OCI-LY7 (cell line): ENCODE data around the gene ANO4.

ENCODE experiments used
- EZH2phosphoT487 ChIP-seq: fragments of 200-600 bp; sonication (generic); IDR thresholded peaks from 2 replicates; pipeline ENCODE4 v1.6.1; 2018; ENCODE audit warnings: low read depth, borderline replicate concordance, mild to moderate bottlenecking, mixed run types, antibody characterized with exemption, low read length, moderate library complexity, mixed read lengths
- TF ChIP-seq, protein P1 (sequence below): fragments of 200-600 bp; sonication (generic); conservative IDR thresholded peaks from 2 replicates; pipeline ENCODE4 v1.5.1; 2014; ENCODE audit warnings: mild to moderate bottlenecking, antibody characterized with exemption, low read length, moderate library complexity, mixed read lengths

DNA sequence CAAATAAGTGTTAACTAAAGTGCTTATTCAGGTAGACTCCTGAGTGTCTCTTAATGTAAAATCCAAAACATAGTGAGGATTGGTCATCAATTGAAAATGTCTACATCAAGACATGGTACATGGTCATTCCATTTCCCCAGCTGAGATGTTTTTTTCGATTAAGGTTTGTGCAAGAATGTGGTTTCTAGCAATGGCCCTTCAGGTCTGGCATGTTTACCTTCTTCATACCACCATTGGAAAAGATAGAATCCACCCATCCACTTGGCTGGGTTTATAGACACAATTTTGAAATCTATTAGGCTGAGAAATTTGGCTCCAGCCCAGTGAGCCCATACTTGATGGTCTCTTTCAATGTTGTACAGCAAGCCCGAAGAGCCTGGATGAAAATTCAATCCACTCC is 145.9 kb downstream of the ANO4 start:
- TF ChIP-seq, protein P1, sequence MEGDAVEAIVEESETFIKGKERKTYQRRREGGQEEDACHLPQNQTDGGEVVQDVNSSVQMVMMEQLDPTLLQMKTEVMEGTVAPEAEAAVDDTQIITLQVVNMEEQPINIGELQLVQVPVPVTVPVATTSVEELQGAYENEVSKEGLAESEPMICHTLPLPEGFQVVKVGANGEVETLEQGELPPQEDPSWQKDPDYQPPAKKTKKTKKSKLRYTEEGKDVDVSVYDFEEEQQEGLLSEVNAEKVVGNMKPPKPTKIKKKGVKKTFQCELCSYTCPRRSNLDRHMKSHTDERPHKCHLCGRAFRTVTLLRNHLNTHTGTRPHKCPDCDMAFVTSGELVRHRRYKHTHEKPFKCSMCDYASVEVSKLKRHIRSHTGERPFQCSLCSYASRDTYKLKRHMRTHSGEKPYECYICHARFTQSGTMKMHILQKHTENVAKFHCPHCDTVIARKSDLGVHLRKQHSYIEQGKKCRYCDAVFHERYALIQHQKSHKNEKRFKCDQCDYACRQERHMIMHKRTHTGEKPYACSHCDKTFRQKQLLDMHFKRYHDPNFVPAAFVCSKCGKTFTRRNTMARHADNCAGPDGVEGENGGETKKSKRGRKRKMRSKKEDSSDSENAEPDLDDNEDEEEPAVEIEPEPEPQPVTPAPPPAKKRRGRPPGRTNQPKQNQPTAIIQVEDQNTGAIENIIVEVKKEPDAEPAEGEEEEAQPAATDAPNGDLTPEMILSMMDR = no peak
- TF ChIP-seq EZH2phosphoT487 = no peak
